ENCODE measurements around the gene ZNF354C. TPM values are rescaled to one million over a fixed set of nuclear protein-coding genes. Genes with fewer than 3 reads are reported as not detected.
"Not testable (repeated sequence)": the region's sequence is repeated elsewhere in the genome, so short reads cannot be mapped to it uniquely, and the experiment has no call there.

Gene ZNF354C
- total RNA-seq, 6 experiments from 2014 or later = 3.5 to 4.8 (median 4.4) TPM

- Mint-ChIP-seq H3K36me3 (ENCODE audit: low read depth) (peaks cover 94% of the 10 kb centered on the region), H3K9me3 (peaks cover 78% of the 10 kb centered on the region), H3K4me3 (no peak overlapping the region), H3K27me3 (ENCODE audit: insufficient read depth) (no peaks in the 10 kb centered on the region), H3K27ac (no peak overlapping the region), H3K4me1 (ENCODE audit: low read depth) (peaks cover 10% of the 10 kb centered on the region; the same call in 1 of the 2 replicates)
- DNase-seq = no peak
- TF ChIP-seq CTCF (IDR thresholded peaks at IDR 0.05) = no peak
Observed at GRCh38 chr5:179065703-179066102, 5.5 kb downstream of the ZNF354C start.

- no peak for TF ChIP-seq CTCF (IDR thresholded peaks at IDR 0.05)
- H3K36me3 Mint-ChIP-seq (ENCODE audit: low read depth) = peaks cover 84% of the 10 kb centered on the region
- DNase-seq = no peak
- H3K4me3 Mint-ChIP-seq = no peak overlapping the region
- peaks cover 2% of the 10 kb centered on the region; the same call in 1 of the 2 replicates for H3K27me3 Mint-ChIP-seq (ENCODE audit: insufficient read depth)
- H3K27ac Mint-ChIP-seq = no peak overlapping the region
- H3K4me1 Mint-ChIP-seq (ENCODE audit: low read depth) = no peaks in the 10 kb centered on the region
- peaks cover 98% of the 10 kb centered on the region for H3K9me3 Mint-ChIP-seq
Observed at GRCh38 chr5:179079165-179079987, 19.2 kb downstream of the ZNF354C start.

- H3K27ac Mint-ChIP-seq = no peak overlapping the region
- H3K9me3 Mint-ChIP-seq = peaks cover 98% of the 10 kb centered on the region
- peaks cover 83% of the 10 kb centered on the region for H3K36me3 Mint-ChIP-seq (ENCODE audit: low read depth)
- no peak for DNase-seq
- TF ChIP-seq CTCF (IDR thresholded peaks at IDR 0.05) = no peak
- peaks cover 4% of the 10 kb centered on the region; the same call in 1 of the 2 replicates for H3K27me3 Mint-ChIP-seq (ENCODE audit: insufficient read depth)
- H3K4me1 Mint-ChIP-seq (ENCODE audit: low read depth) = no peaks in the 10 kb centered on the region
- no peak overlapping the region for H3K4me3 Mint-ChIP-seq
Observed at GRCh38 chr5:179080724-179081123, 20.6 kb downstream of the ZNF354C start.

GRCh38 chr5:179089502-179089901, 29.3 kb downstream of the ZNF354C start:
- no peak for TF ChIP-seq CTCF (IDR thresholded peaks at IDR 0.05)
- H3K9me3 Mint-ChIP-seq = peaks cover 91% of the 10 kb centered on the region

GRCh38 chr5:179101282-179101681, 41.1 kb downstream of the ZNF354C start:
- not testable (repeated sequence) for H3K27me3 Mint-ChIP-seq (ENCODE audit: insufficient read depth); H3K4me3 Mint-ChIP-seq; DNase-seq; H3K27ac Mint-ChIP-seq; H3K4me1 Mint-ChIP-seq (ENCODE audit: low read depth)
- H3K36me3 Mint-ChIP-seq (ENCODE audit: low read depth) = peaks cover 40% of the 10 kb centered on the region
- H3K9me3 Mint-ChIP-seq = peaks cover 49% of the 10 kb centered on the region

More at GRCh38 chr5:179089502-179089901, 29.3 kb downstream of the ZNF354C start:
- H3K4me1 Mint-ChIP-seq (ENCODE audit: low read depth) = no peaks in the 10 kb centered on the region
- no peak overlapping the region for H3K27ac Mint-ChIP-seq
- peaks cover 66% of the 10 kb centered on the region for H3K36me3 Mint-ChIP-seq (ENCODE audit: low read depth)
- no peak for DNase-seq
- H3K27me3 Mint-ChIP-seq (ENCODE audit: insufficient read depth) = peaks cover 8% of the 10 kb centered on the region
- H3K4me3 Mint-ChIP-seq = no peak overlapping the region

- no peak for TF ChIP-seq CTCF (IDR thresholded peaks at IDR 0.05)
- Mint-ChIP-seq H3K4me3 (no peak overlapping the region), H3K27me3 (ENCODE audit: insufficient read depth) (no peaks in the 10 kb centered on the region; the same call in none of the 2 replicates), H3K4me1 (ENCODE audit: low read depth) (no peaks in the 10 kb centered on the region), H3K27ac (no peak overlapping the region), H3K36me3 (ENCODE audit: low read depth) (peaks cover 62% of the 10 kb centered on the region), H3K9me3 (peaks cover 30% of the 10 kb centered on the region)
- DNase-seq = no peak
Observed at GRCh38 chr5:179110528-179110927, 50.4 kb downstream of the ZNF354C start.

All from HFFc6 (cell line).